GM19467 (cell line): ENCODE measurements around the gene TTC36.
"Not testable (repeated sequence)": the region's sequence is repeated elsewhere in the genome, so short reads cannot be mapped to it uniquely, and the experiment has no call there.

Experiments used
- ATAC-seq: cut with Tn5 transposase; IDR thresholded peaks from one replicate; pipeline ENCODE4 v1.9.1; 2021; ENCODE audit warnings: mild to moderate bottlenecking, moderate library complexity; ENCODE audit not compliant: unreplicated experiment

TTC36 gene, protein sequence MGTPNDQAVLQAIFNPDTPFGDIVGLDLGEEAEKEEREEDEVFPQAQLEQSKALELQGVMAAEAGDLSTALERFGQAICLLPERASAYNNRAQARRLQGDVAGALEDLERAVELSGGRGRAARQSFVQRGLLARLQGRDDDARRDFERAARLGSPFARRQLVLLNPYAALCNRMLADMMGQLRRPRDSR

DNA sequence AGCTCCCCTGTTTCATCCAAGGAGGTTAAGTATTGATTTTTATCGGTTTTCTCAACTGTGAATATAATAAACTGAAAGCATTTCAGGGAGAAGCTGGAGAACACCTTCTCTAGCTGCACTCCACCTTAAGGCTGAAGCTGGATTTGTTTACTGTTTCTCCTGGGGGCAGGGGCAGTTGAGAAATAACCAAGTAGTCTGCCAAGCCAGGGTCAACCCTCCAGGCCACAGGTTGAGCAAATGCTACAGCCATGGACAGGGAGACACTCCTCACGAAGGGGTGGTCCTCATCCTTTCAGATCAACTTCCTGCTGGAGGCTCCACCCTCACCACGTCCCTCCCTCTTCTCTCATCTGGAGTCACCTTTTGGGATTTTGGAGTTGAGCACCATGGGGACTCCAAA, at the start of gene TTC36:
TTC36 (plus strand) TSS at position 366 of the 400 bp plus-strand sequence; CDS start at position 387, 21 bp downstream.
- ATAC-seq = no peak

DNA sequence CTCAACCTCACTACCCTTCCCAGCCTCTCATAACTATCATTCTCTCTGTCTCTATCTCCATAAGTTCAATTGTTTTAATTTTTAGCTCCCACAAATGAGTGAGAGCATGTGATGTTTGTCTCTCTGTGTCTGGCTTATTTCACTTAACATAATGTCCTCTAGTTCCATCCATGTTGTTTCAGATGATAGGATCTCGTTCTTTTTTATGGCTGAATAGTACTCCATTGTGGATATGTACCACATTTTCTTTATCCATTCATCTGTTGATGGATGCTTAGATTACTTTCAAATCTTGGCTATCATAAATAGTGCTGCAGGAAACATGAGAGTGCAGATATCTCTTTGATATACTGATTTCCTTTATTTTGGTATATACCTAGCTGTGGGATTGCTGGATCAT, 46.0 kb upstream of the TTC36 start:
- ATAC-seq = not testable (repeated sequence)

DNA sequence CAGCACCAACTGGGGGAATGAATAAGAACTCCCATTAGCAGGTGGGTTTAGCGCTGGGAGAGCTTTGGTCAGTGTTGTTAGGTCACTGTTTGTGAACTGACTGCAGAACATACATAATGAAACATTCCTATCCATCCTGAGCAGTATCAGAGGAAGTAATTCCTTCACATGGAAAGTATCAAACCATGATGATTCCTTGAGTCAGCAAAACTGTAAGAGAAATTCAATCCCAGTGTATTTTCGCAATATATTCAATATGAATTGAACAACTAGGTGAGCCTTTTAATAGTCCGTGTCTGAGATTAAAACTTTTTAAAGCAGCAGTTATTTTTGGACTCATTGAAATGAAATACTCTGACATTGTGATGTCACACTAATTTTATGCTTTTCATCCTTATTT, 42.9 kb upstream of the TTC36 start:
- ATAC-seq = no peak

DNA sequence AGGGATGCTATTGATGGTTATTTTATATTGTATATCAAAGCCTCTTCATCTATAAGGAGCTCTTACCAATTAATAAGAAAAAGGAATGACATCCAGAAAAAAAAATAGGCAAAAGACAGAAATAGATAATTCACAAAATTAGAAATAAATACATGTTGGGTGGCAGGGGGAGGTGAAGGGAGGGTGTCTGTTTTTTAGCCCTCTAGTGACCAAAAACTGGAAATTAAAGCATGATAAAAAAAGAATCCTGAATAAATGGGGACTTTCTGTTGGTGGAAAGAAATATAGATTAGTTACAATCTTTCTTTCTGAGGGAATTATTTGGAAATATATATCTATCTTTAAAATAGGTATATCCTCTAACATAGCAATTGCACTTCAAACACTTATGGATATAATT, 42.0 kb upstream of the TTC36 start:
- no peak for ATAC-seq

DNA sequence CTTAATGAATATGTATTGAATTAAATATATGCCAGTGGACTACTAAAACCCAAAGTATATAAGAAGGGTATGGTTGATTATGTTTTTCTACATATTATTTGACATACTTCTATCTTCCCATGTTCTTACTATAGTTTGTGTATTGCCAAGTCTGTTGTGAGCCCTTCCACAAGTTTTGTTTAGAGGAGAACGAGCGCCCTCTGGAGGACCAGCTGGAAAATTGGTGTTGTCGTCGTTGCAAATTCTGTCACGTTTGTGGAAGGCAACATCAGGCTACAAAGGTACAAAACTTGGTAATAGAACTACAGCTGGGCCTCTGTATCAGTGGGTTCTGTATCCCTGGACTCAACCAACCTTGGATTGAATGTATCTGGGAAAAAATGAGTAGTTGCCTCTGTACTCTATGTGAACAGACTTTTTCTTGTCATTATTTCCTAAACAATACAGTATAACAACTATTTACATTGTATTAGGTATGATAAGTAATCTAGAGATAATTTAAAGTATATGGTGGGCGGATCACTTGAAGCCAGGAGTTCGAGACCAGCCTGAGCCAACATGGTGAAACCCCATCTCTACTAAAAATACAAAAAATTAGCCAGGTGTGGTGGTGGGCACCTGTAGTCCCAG, 38.7 kb upstream of the TTC36 start:
- ATAC-seq = no peak

DNA sequence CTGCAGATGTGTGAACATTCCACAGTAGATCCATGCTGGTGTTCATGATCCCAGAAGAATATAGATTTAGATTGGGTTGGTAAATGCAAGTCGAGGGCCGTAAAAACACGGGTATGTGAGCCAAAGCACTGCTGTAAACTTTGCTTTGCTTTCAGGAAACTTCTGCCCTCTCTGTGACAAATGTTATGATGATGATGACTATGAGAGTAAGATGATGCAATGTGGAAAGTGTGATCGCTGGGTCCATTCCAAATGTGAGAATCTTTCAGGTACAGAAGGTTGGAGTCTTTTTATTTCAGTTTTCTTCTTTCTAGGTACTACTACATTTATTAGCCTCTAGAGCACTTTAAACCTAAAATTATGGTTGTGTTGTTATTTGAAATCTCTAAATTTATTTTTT, 36.2 kb upstream of the TTC36 start:
- ATAC-seq = no peak

DNA sequence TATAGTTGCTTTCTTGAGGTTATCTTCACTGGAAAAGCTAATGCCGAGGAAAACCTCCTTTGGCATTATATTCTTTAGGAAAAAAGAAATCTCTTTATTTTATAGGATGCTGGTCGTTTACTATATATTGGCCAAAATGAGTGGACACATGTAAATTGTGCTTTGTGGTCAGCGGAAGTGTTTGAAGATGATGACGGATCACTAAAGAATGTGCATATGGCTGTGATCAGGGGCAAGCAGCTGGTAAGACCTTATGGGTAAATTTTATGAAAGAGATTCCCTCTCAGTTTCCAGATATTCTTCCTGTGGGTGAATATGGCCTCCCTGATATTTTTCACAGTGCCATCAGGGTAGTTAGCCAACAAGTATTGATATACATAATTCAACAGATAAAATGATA, 29.4 kb upstream of the TTC36 start:
- ATAC-seq = no peak

DNA sequence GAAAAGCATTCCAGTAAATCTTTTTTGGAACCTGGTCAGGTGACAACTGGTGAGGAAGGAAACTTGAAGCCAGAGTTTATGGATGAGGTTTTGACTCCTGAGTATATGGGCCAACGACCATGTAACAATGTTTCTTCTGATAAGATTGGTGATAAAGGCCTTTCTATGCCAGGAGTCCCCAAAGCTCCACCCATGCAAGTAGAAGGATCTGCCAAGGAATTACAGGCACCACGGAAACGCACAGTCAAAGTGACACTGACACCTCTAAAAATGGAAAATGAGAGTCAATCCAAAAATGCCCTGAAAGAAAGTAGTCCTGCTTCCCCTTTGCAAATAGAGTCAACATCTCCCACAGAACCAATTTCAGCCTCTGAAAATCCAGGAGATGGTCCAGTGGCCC, 24.1 kb upstream of the TTC36 start:
- no peak for ATAC-seq

DNA sequence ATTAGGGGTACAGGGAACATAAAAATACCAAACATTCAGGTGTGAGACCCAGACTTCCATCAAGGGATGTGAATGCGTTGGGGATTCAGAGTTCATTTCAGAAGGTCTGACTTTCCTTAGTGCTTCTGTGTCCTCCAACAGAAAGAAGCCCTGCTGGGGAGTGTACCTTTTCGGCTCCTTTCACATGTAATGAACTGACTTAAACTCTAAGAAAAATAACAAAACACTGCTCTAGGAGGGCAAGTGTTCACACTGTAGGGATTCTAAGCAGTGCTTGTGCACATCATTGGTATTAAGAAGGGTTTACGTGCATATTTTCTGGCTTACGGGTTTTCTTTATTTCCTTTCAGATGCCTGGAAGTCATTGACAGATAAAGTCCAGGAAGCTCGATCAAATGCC, 15.7 kb upstream of the TTC36 start:
- ATAC-seq = no peak

DNA sequence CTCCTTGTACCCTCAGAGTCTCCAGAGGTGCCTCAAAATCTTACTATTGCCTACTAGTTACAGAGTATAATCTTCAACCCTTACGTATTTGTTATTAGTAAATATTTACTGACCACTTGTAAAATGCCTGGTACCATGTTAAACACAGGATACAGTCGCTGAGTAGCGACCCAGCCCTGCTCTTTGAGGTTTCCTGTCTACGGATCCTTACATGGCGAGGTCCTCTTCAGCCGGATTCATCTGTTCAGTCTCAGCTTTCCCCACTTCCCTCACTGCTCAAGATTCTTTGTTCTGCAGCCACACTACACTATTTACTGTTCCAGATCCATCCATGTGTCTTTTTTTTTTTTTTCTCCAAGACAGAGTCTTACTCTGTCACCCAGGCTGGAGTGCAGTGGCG, 13.2 kb upstream of the TTC36 start:
- no peak for ATAC-seq

DNA sequence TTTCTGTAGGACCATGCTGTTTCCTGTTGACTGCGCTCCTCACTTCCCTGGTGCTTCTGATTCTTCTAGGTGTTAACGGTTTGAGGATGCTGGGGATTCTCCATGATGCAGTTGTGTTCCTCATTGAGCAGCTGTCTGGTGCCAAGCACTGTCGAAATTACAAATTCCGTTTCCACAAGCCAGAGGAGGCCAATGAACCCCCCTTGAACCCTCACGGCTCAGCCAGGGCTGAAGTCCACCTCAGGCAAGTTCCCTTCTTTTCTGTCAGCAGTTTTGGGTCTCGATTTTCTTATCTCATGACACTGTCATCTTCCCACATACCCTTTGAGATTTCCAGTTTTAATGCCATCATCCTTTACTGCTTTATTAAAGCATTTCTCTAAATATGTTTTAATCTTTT, 7.7 kb upstream of the TTC36 start:
- ATAC-seq = no peak

DNA sequence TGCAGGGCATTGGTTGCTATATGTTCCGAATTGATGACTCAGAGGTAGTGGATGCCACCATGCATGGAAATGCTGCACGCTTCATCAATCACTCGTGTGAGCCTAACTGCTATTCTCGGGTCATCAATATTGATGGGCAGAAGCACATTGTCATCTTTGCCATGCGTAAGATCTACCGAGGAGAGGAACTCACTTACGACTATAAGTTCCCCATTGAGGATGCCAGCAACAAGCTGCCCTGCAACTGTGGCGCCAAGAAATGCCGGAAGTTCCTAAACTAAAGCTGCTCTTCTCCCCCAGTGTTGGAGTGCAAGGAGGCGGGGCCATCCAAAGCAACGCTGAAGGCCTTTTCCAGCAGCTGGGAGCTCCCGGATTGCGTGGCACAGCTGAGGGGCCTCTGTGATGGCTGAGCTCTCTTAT, 5.4 kb upstream of the TTC36 start:
- ATAC-seq = no peak

DNA sequence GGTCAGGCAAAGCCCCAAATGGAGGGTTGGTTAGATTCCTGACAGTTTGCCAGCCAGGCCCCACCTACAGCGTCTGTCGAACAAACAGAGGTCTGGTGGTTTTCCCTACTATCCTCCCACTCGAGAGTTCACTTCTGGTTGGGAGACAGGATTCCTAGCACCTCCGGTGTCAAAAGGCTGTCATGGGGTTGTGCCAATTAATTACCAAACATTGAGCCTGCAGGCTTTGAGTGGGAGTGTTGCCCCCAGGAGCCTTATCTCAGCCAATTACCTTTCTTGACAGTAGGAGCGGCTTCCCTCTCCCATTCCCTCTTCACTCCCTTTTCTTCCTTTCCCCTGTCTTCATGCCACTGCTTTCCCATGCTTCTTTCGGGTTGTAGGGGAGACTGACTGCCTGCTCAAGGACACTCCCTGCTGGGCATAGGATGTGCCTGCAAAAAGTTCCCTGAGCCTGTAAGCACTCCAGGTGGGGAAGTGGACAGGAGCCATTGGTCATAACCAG, 4.7 kb upstream of the TTC36 start:
- no peak for ATAC-seq

DNA sequence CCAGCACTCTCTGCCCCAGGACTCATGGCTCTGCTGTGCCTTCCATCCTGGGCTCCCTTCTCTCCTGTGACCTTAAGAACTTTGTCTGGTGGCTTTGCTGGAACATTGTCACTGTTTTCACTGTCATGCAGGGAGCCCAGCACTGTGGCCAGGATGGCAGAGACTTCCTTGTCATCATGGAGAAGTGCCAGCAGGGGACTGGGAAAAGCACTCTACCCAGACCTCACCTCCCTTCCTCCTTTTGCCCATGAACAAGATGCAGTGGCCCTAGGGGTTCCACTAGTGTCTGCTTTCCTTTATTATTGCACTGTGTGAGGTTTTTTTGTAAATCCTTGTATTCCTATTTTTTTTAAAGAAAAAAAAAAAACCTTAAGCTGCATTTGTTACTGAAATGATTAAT, 2.9 kb upstream of the TTC36 start:
- no peak for ATAC-seq

DNA sequence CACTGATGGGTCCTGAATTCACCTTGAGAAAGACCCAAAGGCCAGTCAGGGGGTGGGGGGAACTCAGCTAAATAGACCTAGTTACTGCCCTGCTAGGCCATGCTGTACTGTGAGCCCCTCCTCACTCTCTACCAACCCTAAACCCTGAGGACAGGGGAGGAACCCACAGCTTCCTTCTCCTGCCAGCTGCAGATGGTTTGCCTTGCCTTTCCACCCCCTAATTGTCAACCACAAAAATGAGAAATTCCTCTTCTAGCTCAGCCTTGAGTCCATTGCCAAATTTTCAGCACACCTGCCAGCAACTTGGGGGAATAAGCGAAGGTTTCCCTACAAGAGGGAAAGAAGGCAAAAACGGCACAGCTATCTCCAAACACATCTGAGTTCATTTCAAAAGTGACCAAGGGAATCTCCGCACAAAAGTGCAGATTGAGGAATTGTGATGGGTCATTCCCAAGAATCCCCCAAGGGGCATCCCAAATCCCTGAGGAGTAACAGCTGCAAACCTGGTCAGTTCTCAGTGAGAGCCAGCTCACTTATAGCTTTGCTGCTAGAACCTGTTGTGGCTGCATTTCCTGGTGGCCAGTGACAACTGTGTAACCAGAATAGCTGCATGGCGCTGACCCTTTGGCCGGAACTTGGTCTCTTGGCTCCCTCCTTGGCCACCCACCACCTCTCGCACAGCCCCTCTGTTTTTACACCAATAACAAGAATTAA, 2.4 kb upstream of the TTC36 start:
- ATAC-seq = no peak

DNA sequence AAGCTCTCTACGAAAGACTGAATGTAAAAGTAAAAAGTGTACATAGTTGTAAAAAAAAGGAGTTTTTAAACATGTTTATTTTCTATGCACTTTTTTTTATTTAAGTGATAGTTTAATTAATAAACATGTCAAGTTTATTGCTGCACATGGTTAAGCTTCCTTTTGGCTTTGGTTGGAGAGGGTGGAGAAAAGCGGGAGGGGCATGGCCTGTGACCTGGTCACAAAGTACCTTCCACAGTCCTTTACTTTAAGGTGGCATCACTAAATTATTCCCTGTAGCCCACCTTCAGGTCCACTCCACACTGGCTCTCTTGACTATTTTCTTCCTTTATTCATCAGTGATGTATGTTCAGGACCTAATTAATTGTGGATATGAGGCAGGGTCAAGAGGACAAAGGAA, 586 bp upstream of the TTC36 start:
- ATAC-seq = no peak

DNA sequence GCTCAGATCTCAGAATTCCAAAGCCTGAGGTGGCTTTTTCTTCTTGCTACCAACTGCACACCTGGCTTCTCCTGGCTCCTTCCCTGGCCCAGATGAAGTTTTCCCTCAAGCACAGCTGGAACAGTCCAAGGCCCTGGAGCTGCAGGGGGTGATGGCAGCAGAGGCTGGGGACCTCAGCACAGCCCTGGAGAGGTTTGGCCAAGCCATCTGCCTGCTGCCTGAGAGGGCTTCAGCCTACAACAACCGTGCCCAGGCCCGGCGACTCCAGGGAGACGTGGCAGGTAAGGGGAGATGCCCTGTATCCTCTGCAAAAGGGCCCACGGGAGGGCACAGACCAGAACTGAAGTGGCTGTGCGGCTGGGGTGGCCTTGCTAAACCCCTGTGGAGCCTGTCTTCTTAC, 1.2 kb downstream of the TTC36 start:
- ATAC-seq = no peak

DNA sequence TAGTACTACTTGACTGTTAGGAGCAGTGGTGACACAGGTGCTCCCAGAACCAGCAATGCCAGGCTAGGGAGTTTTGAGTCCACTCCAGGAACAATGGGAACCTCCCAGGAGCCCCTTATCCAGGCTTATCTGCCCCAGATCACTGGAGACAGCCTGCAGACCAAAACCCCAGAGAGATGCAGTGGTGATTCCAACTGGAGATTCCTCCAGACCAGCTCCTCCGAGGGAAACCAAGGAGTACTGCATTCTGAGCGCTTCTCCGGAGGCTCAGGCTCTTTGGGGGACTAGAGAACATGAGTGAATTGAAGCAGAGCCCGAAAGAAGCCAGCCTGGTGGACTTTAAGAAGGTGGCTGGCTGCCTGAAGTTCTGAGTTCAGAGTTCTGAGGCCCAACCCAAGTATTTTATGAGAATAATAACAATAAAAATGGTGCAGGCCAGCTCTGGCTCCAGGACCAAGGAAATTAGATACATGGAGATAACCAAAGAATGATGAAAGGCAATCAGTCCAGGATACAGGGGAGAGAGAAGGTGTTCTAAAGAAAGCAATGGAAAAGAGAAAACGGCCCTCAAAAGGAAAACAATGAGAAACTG, 2.4 kb downstream of the TTC36 start:
- ATAC-seq = no peak

DNA sequence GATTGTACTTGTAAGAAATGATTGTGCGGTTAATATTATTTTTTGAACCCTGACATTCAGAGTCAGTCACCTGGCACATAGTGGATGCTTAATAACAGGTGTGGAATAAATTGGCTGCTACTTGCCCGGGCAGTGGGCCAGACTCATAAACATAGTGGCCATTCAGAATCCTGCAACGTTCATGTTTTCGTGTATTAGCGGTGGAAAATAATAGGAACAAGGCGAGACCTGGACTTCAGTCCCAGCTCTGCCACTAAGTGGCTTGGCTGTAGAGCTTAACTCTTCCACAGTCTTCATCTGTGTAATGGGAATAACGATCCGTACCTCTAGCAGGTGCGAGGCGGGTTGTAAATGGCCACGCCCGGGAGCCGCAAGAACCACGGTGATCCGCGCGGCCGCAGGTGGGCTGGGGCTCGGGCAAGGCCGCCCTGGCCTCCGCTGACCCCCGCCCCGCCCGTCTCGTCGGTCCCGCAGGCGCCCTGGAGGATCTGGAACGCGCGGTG, 3.0 kb downstream of the TTC36 start:
- ATAC-seq = no peak

DNA sequence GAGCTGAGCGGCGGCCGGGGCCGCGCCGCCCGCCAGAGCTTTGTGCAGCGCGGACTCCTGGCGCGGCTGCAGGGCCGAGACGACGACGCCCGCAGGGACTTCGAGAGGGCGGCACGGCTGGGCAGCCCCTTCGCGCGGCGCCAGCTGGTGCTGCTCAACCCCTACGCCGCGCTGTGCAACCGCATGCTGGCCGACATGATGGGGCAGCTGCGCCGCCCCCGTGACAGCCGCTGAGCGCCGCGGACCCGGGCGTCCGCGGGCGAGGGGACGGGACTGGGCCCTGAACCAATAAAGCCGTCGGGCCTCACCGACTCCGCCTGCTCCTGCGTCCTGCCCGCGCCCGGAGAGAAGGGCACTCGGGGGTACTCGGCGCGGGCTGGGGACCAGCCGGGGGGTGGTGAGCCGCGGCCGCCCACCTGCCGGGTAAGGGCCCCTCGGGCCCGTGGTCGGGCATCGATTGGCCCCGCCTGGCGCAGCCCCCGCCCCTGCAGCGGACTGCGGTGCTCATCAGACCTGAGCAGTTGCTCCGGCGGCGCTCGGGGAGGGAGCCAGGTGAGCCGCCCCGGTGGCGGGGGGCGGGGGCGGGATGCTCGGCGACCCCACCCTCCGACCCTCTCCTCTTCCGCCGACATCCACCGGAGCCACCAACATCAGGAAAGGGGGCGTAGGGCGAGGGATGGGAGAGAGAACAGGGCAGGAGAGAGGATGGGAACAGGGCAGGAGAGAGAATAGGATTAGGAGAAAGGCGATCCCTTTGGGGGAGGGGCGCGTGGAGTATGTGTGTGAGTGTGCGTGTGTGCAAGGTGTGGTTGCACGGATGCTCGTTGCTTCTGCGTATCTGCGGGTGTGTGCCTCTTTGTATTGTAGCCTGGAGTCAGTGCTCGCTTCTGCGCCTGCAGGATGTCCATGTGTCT, 3.7 kb downstream of the TTC36 start, which contains the start of gene TMEM25:
TMEM25 (plus strand) TSS at position 510 of the 914 bp plus-strand sequence. CDS start 610 bp downstream, outside the sequence.
- peak; percentile 51 for ATAC-seq
